Parathyroid adenoma (tissue), 2 donors: ENCODE data around the gene CCDC159.
"Not testable (repeated sequence)": the region's sequence is repeated elsewhere in the genome, so short reads cannot be mapped to it uniquely, and the experiment has no call there.

ENCODE experiments used
- H2AFZ ChIP-seq: fragments of 300-600 bp; sonication (generic); one replicate; pipeline ENCODE4 v1.7.0; 2017; ENCODE audit warnings: antibody characterized with exemption, mild to moderate bottlenecking
- H3K27ac ChIP-seq: fragments of 300-600 bp; sonication (generic); one replicate; pipeline ENCODE4 v1.7.0; 2017
- H3K27me3 ChIP-seq: fragments of 300-600 bp; sonication (generic); one replicate; pipeline ENCODE4 v1.7.0; 2017; ENCODE audit warnings: low read length; ENCODE audit not compliant: control insufficient read depth, insufficient read depth
- H3K36me3 ChIP-seq: fragments of 300-600 bp; sonication (generic); one replicate; pipeline ENCODE4 v1.7.0; 2017; ENCODE audit warnings: low read length; ENCODE audit not compliant: control insufficient read depth, insufficient read depth
- H3K4me1 ChIP-seq: fragments of 300-600 bp; sonication (generic); one replicate; pipeline ENCODE4 v1.7.0; 2017; ENCODE audit warnings: control low read depth
- H3K4me2 ChIP-seq: fragments of 300-600 bp; sonication (generic); one replicate; pipeline ENCODE4 v1.7.0; 2017; ENCODE audit warnings: low read length
- H3K4me3 ChIP-seq: fragments of 300-600 bp; sonication (generic); one replicate; pipeline ENCODE4 v1.7.0; 2017; ENCODE audit warnings: low read depth, low read length
- H3K79me2 ChIP-seq: fragments of 300-600 bp; sonication (generic); one replicate; pipeline ENCODE4 v1.7.0; 2017; ENCODE audit warnings: control low read depth
- H3K9ac ChIP-seq: fragments of 300-600 bp; sonication (generic); one replicate; pipeline ENCODE4 v1.7.0; 2017; ENCODE audit warnings: mild to moderate bottlenecking
- H3K9me3 ChIP-seq: fragments of 300-600 bp; sonication (generic); one replicate; pipeline ENCODE4 v1.7.0; 2017; ENCODE audit warnings: low read length; ENCODE audit not compliant: control insufficient read depth
- CTCF ChIP-seq: fragments of 300-600 bp; sonication (generic); IDR thresholded peaks from one replicate; pipeline ENCODE4 v1.7.0; 2017; ENCODE audit warnings: antibody characterized with exemption, mild to moderate bottlenecking
- donor health status: primary hyperparathyroidism.

The CCDC159 gene

DNA sequence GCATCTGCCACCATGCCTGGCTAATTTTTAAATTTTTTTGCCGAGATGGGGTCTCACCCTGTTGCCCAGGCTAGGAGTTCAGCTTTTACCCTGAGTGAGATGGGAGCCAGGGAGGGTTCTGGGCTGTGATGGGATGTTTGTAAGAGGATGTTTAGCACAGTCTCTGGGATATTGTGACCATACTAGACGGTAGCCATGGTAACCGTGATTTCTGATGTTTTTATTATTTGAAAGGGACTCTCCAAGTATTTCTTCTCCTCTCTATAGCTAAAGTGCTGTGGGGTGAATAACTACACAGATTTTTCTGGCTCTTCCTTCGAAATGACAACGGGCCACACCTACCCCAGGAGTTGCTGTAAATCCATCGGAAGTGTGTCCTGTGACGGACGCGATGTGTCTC lies 40.0 kb upstream of the CCDC159 start:
- Histone ChIP-seq H3K4me3 (no peak overlapping the region), H3K36me3 (no peaks in the 10 kb centered on the region), H3K9ac (no peak overlapping the region), H3K4me2 (no peak overlapping the region), H3K27me3 (no peaks in the 10 kb centered on the region), H3K79me2 (no peaks in the 10 kb centered on the region), H3K9me3 (no peaks in the 10 kb centered on the region), H3K27ac (no peak overlapping the region), H3K4me1 (no peaks in the 10 kb centered on the region), H2AFZ (no peak overlapping the region)
- TF ChIP-seq CTCF, result no peak

DNA sequence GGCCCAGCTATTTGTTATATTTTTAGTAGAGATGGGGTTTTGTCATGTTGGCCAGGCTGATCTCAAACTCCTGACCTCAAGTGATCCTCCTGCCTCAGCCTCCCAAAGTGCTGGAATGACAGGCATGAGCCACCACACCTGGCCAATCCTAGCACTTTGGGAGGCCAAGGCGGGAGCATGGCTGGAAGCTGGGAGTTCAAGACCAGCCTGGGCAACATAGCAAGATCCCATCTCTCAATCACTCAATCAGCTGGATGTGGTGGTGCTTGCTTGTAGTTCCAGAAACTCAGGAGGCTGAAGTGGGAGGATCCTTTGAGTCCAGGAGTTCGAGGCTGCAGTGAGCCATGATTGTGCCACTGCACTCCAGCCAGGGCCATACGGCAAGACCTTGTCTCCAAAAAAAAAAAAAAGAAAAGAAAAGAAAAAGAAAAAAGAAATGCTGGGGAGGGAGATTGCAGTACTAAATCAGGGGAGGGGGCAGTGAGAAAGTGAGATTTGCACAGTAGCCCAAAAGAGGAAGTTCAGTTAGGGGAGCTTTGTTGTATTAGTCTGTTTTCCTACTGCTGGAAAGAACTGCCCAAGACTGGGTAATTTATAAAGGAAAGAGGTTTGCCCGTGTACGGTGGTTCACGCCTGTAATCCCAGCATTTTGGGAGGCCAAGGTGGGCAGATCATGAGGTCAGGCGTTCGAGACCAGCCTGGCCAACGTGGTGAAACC lies 25.9 kb upstream of the CCDC159 start:
- H3K4me2 ChIP-seq, H3K4me1 ChIP-seq, H3K27ac ChIP-seq: not testable (repeated sequence)

DNA sequence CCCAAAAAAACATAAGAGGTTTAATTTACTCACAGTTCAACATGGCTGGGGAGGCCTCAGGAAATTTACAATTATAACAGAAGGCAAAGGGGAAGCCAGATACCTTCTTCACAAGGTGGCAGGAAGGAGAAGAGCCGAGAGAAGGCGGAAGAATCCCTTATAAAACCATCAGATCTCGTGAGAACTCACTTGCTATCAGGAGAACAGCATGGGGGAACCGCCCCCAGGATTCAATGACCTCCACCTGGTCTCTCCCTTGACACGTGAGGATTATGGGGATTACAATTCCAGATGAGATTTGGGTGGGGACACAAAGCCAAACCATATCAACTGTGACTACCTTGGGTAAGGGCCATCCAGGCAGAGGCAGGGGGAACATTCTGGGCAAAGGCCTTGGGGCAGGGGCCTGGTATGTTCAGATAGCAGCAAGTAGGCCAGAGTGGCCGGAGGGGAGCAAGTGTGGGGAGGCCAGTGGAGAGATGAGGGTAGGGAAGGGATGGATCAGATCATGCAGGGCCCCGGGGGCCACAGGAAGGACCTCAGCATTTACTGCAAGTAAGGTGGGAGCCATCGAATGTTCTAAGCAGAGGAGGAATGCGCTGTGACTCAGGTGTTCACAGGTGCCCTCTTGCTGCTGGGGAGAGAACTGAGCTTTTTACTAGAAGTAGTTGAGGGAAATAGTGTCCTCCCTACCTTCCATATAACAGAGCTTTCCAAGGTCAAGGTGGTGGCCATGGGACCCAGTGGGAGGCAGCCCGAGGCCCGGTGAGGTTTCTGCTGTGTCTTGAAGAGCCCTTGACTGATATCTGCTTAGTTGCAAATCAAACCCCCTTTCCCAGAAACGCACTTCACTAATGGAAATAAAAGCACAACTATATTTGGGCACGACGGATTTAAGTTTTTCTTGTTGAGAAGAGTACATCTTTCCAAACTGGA lies 24.9 kb upstream of the CCDC159 start:
- TF ChIP-seq CTCF, result no peak
- H2AFZ ChIP-seq, result no peak overlapping the region
- no peaks in the 10 kb centered on the region for H3K27me3 ChIP-seq
- no peak overlapping the region for H3K4me2 ChIP-seq
- H3K36me3 ChIP-seq, result no peaks in the 10 kb centered on the region
- H3K9ac ChIP-seq, result no peak overlapping the region
- no peaks in the 10 kb centered on the region for H3K9me3 ChIP-seq
- H3K79me2 ChIP-seq, result no peaks in the 10 kb centered on the region
- peaks cover 9% of the 10 kb centered on the region for H3K4me1 ChIP-seq
- no peak overlapping the region for H3K4me3 ChIP-seq
- H3K27ac ChIP-seq, result no peak overlapping the region

More for the DNA sequence above, 25.9 kb upstream of the CCDC159 start:
- not testable (repeated sequence) for H3K36me3 ChIP-seq, H3K79me2 ChIP-seq, H2AFZ ChIP-seq, H3K9ac ChIP-seq, H3K27me3 ChIP-seq, H3K9me3 ChIP-seq, H3K4me3 ChIP-seq

GRCh38 chr19:11322269-11323024 lies 23.9 kb upstream of the CCDC159 start:
- no peak overlapping the region for H3K4me3 ChIP-seq
- no peaks in the 10 kb centered on the region for H3K27me3 ChIP-seq
- peaks cover 9% of the 10 kb centered on the region for H3K4me1 ChIP-seq
- H3K27ac ChIP-seq, result no peak overlapping the region
- H3K36me3 ChIP-seq, result no peaks in the 10 kb centered on the region
- no peaks in the 10 kb centered on the region for H3K9me3 ChIP-seq
- H2AFZ ChIP-seq, result no peak overlapping the region
- H3K9ac ChIP-seq, result no peak overlapping the region
- no peak overlapping the region for H3K4me2 ChIP-seq
- no peaks in the 10 kb centered on the region for H3K79me2 ChIP-seq
- no peak for TF ChIP-seq CTCF

GRCh38 chr19:11323601-11324078 lies 22.7 kb upstream of the CCDC159 start:
- Histone ChIP-seq H3K9ac (no peak overlapping the region), H3K36me3 (no peaks in the 10 kb centered on the region), H3K4me3 (no peak overlapping the region), H3K27me3 (no peaks in the 10 kb centered on the region), H3K79me2 (no peaks in the 10 kb centered on the region), H3K27ac (peak overlapping the region; percentile 61), H3K4me2 (no peak overlapping the region), H3K4me1 (peaks cover 9% of the 10 kb centered on the region), H2AFZ (no peak overlapping the region), H3K9me3 (no peaks in the 10 kb centered on the region)
- TF ChIP-seq CTCF, result no peak
